Loucy (cell line): ENCODE data around the gene PSMF1.
A peak's percentile ranks its signal among the peaks of the same experiment; 100 is the strongest.

Source experiments
- H2AFZ ChIP-seq: fragments of 200-600 bp; sonication (generic); 2 replicates; pipeline ENCODE4 v1.6.0; 2016; ENCODE audit warnings: antibody characterized with exemption, mild to moderate bottlenecking, low read length, moderate library complexity
- H3F3A ChIP-seq: fragments of 200-600 bp; 2 replicates; pipeline ENCODE4 v1.6.0; 2016; ENCODE audit warnings: antibody characterized with exemption, low read depth, mild to moderate bottlenecking
- H3K27me3 ChIP-seq: fragments of 200-600 bp; sonication (generic); 2 replicates; pipeline ENCODE4 v1.6.1; 2014; ENCODE audit warnings: low read length, mild to moderate bottlenecking; ENCODE audit not compliant: insufficient read depth, poor library complexity, severe bottlenecking
- H3K36me3 ChIP-seq: fragments of 200-600 bp; sonication (generic); 2 replicates; pipeline ENCODE4 v1.6.1; 2016; ENCODE audit warnings: low read length; ENCODE audit not compliant: insufficient read depth
- H3K4me1 ChIP-seq: fragments of 200-600 bp; sonication (generic); 2 replicates; pipeline ENCODE4 v1.5.1; 2014; ENCODE audit warnings: low read length, mild to moderate bottlenecking; ENCODE audit not compliant: insufficient read depth, poor library complexity, severe bottlenecking
- H3K4me2 ChIP-seq: fragments of 200-600 bp; sonication (generic); 2 replicates; pipeline ENCODE4 v1.6.0; 2014; ENCODE audit warnings: antibody characterized with exemption, low read length, low read depth, mild to moderate bottlenecking; ENCODE audit not compliant: poor library complexity, severe bottlenecking
- H3K4me3 ChIP-seq: fragments of 200-600 bp; sonication (generic); 2 replicates; pipeline ENCODE4 v1.5.1; 2014; ENCODE audit warnings: low read length, mild to moderate bottlenecking, mixed read lengths; ENCODE audit not compliant: poor library complexity, severe bottlenecking
- H3K79me2 ChIP-seq: fragments of 200-600 bp; sonication (generic); 2 replicates; pipeline ENCODE4 v1.6.1; 2014; ENCODE audit warnings: low read length; ENCODE audit not compliant: insufficient read depth
- H3K9ac ChIP-seq: fragments of 200-600 bp; sonication (generic); 2 replicates; pipeline ENCODE4 v1.6.0; 2014; ENCODE audit warnings: mild to moderate bottlenecking, low read depth, low read length, moderate library complexity; ENCODE audit not compliant: poor library complexity, severe bottlenecking
- H3K9me2 ChIP-seq: fragments of 200-600 bp; sonication (generic); replicated peaks from 2 replicates; pipeline ENCODE4 v1.6.1; 2016; ENCODE audit warnings: low read depth, low read length, mixed read lengths
- H3K9me3 ChIP-seq: fragments of 200-600 bp; sonication (generic); 2 replicates; pipeline ENCODE4 v1.6.1; 2014; ENCODE audit warnings: mild to moderate bottlenecking, antibody characterized with exemption, low read length, low read depth; ENCODE audit not compliant: insufficient read depth
- H4K20me1 ChIP-seq: fragments of 200-600 bp; sonication (generic); 2 replicates; pipeline ENCODE4 v1.6.0; 2014; ENCODE audit warnings: antibody characterized with exemption, low read length, mild to moderate bottlenecking; ENCODE audit not compliant: insufficient read depth, poor library complexity, severe bottlenecking
- EZH2phosphoT487 ChIP-seq: fragments of 200-600 bp; IDR thresholded peaks from 2 replicates; pipeline ENCODE4 v1.6.1; 2018; ENCODE audit warnings: antibody characterized with exemption, mild to moderate bottlenecking, moderate library complexity, borderline replicate concordance
- TF ChIP-seq, protein P1 (sequence below): fragments of 200-600 bp; sonication (generic); conservative IDR thresholded peaks from 2 replicates; pipeline ENCODE4 v1.5.1; 2014; ENCODE audit warnings: mild to moderate bottlenecking, antibody characterized with exemption, low read length

PSMF1 gene

DNA sequence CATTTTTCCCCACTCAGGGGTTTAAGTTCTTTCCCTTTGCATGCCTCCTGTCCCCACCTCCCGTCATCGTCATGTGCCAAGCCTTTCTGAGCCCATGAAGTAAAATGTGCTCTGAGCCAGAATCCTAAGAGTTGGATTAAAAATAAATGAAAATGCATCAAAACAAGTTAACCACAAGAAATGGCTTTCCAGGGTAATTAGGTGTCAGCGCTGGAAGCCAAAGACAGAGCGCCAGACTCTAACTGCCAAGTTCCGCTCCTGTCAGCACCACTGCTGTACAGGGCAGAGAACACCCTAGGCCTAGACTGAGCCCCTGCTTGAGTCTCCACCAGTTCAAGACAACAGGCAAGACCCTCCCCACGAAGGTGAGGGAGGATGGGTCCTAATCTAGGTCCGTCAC is 79.4 kb downstream of the PSMF1 start:
- H3K9me3 ChIP-seq = no peaks in the 10 kb centered on the region
- H3F3A ChIP-seq = no peaks in the 10 kb centered on the region
- H3K9me2 ChIP-seq = no peaks in the 10 kb centered on the region
- no peak overlapping the region for H3K4me3 ChIP-seq
- no peaks in the 10 kb centered on the region for H4K20me1 ChIP-seq
- no peak for TF ChIP-seq EZH2phosphoT487
- TF ChIP-seq, protein P1, sequence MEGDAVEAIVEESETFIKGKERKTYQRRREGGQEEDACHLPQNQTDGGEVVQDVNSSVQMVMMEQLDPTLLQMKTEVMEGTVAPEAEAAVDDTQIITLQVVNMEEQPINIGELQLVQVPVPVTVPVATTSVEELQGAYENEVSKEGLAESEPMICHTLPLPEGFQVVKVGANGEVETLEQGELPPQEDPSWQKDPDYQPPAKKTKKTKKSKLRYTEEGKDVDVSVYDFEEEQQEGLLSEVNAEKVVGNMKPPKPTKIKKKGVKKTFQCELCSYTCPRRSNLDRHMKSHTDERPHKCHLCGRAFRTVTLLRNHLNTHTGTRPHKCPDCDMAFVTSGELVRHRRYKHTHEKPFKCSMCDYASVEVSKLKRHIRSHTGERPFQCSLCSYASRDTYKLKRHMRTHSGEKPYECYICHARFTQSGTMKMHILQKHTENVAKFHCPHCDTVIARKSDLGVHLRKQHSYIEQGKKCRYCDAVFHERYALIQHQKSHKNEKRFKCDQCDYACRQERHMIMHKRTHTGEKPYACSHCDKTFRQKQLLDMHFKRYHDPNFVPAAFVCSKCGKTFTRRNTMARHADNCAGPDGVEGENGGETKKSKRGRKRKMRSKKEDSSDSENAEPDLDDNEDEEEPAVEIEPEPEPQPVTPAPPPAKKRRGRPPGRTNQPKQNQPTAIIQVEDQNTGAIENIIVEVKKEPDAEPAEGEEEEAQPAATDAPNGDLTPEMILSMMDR = no peak
- no peaks in the 10 kb centered on the region for H3K79me2 ChIP-seq
- no peaks in the 10 kb centered on the region for H3K36me3 ChIP-seq
- H3K4me1 ChIP-seq = peaks cover 5% of the 10 kb centered on the region
- no peaks in the 10 kb centered on the region for H3K27me3 ChIP-seq
- no peak overlapping the region for H3K4me2 ChIP-seq
- no peak overlapping the region for H3K9ac ChIP-seq
- no peak overlapping the region for H2AFZ ChIP-seq

DNA sequence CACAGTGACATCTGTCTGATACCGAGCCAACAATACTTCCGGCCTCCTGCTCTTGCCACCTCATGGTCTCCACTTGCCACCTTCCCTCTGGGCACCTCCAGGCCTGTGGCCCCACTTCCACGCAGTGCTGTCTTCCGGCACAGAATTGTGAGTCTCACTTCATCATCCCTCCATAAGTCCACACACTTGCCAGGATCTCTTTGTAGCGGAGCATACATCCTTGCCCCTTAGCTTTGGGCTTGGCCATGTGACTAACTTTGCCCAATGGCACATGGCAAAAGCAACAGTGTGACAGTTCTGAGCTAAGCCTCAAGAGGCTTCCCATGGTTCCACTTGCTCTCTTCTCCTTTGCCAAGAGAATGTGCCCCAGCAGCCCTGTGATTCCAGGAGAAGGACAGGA is 80.3 kb downstream of the PSMF1 start:
- no peak overlapping the region for H3K9ac ChIP-seq
- peaks cover 5% of the 10 kb centered on the region for H3K4me1 ChIP-seq
- no peaks in the 10 kb centered on the region for H3K36me3 ChIP-seq
- no peaks in the 10 kb centered on the region for H3F3A ChIP-seq
- H3K27me3 ChIP-seq = no peaks in the 10 kb centered on the region
- TF ChIP-seq EZH2phosphoT487 = no peak
- TF ChIP-seq, protein P1 = no peak
- H3K4me2 ChIP-seq = no peak overlapping the region
- H2AFZ ChIP-seq = no peak overlapping the region
- no peak overlapping the region for H3K4me3 ChIP-seq
- no peaks in the 10 kb centered on the region for H3K79me2 ChIP-seq
- H3K9me2 ChIP-seq = no peaks in the 10 kb centered on the region
- H3K9me3 ChIP-seq = no peaks in the 10 kb centered on the region
- no peaks in the 10 kb centered on the region for H4K20me1 ChIP-seq

DNA sequence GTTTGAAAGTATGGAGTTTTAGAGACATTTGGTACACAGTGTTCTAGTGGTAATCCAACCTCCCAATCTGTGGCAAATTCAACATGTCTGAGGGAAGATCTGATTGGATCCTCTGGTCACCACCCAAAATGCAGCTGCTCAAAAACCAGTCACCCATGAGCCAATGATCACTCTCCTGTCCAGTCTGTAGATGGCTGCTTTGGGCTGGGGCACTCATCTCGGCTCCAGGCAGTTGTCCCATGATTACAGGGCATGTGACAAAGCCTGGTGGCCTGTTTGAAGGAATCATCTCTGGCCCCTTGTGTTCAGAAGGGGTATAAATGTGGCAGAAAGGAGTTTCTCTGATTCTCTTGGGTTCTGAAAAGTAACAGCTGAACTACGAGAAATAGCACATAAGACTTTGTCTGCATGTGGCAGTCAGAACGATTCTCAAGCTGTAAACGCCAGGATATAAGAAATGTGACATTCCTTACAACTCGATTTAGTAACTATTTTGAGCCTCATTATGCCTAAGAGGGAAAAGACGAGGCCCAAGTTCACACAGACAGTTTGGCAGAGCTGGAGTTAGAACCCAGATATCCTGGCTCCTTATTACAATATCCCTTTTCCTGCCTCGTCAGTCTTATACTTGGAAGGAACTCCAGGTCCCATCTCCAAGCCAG is 80.9 kb downstream of the PSMF1 start:
- Histone ChIP-seq H3K4me2 (peak overlapping the region; percentile 41), H3K9me3 (no peaks in the 10 kb centered on the region), H3K27me3 (no peaks in the 10 kb centered on the region), H3K4me3 (peak overlapping the region; percentile 24), H3K79me2 (no peaks in the 10 kb centered on the region), H3F3A (no peaks in the 10 kb centered on the region), H2AFZ (peak overlapping the region; percentile 76), H4K20me1 (no peaks in the 10 kb centered on the region), H3K9me2 (no peaks in the 10 kb centered on the region), H3K36me3 (no peaks in the 10 kb centered on the region), H3K9ac (no peak overlapping the region), H3K4me1 (peaks cover 5% of the 10 kb centered on the region)
- TF ChIP-seq, protein P1 = no peak
- TF ChIP-seq EZH2phosphoT487 = no peak
